Astrocyte (in vitro differentiated cells and primary cell): ENCODE results near the gene KDM4B.

Experiments used
- CTCF ChIP-seq: IDR thresholded peaks from 2 replicates; pipeline ENCODE4 v1.5.1; 2011; ENCODE audit warnings: low read depth, mild to moderate bottlenecking, inconsistent platforms, low read length, moderate library complexity; ENCODE audit not compliant: insufficient read depth
- EZH2 ChIP-seq: IDR thresholded peaks from 2 replicates; pipeline ENCODE4 v1.6.1; 2012; ENCODE audit warnings: mild to moderate bottlenecking, low read length, inconsistent platforms; ENCODE audit not compliant: insufficient read depth

GRCh38 chr19:5041913-5042187, 72.9 kb downstream of the KDM4B start:
- TF ChIP-seq CTCF (no peak), EZH2 (no peak)
